IMR-90 (cell line): ENCODE data around the gene SERF2. TPM values are rescaled to one million over a fixed set of nuclear protein-coding genes. Genes with fewer than 3 reads are reported as not detected.
A peak's percentile ranks its signal among the peaks of the same experiment; 100 is the strongest.

Experiments used
- ATAC-seq: fragments of 200-7000 bp; cut with Tn5 transposase; 2 replicates; pipeline ENCODE4 v1.9.1; 2020; ENCODE audit warnings: low read depth, mild to moderate bottlenecking, moderate library complexity
- BruUV-seq: library from RNA; stranded (reverse); fragments of 400-500 nt; replicated peaks from 2 replicates; lab custom pipeline; 2021; lab: Mats Ljungman, UMichigan
- CTCF ChIA-PET: fragments of 300-600 bp; formaldehyde crosslinking; extraction: SDS; loops from one replicate; lab custom pipeline; 2021; ENCODE audit warnings: antibody characterized with exemption; lab: Yijun Ruan, JAX
- POLR2A ChIA-PET: fragments of 300-600 bp; sonication (Branson Sonifier 250); formaldehyde crosslinking; loops from one replicate; lab custom pipeline; 2022; ENCODE audit warnings: antibody characterized with exemption; ENCODE audit not compliant: unreplicated experiment; lab: Charles Lee
- DNase-seq: peaks from one replicate; pipeline ENCODE4 v3.0.0; 2013
- H2AFZ ChIP-seq: replicated peaks from 2 replicates; pipeline ENCODE3; 2013; ENCODE audit warnings: low read length, mild to moderate bottlenecking; ENCODE audit not compliant: poor library complexity
- H2AK5ac ChIP-seq: 2 replicates; pipeline ENCODE4 v1.6.1; 2013; ENCODE audit warnings: low read depth, low read length, inconsistent platforms
- H2AK9ac ChIP-seq: replicated peaks from 2 replicates; pipeline ENCODE3; 2013; ENCODE audit warnings: mild to moderate bottlenecking, low read depth, low read length, moderate library complexity; ENCODE audit not compliant: poor library complexity
- H2BK120ac ChIP-seq: 2 replicates; pipeline ENCODE4 v1.6.1; 2013; ENCODE audit warnings: low read depth, low read length, inconsistent platforms
- H2BK15ac ChIP-seq: 3 replicates; pipeline ENCODE4 v1.6.1; 2013; ENCODE audit warnings: low read depth, low read length, inconsistent platforms
- H2BK20ac ChIP-seq: 2 replicates; pipeline ENCODE4 v1.6.1; 2013; ENCODE audit warnings: low read depth, mild to moderate bottlenecking, inconsistent platforms, low read length, moderate library complexity
- H2BK5ac ChIP-seq: 2 replicates; pipeline ENCODE4 v1.6.1; 2013; ENCODE audit warnings: mild to moderate bottlenecking, low read depth, low read length, inconsistent platforms; ENCODE audit not compliant: poor library complexity, severe bottlenecking
- H3K14ac ChIP-seq: replicated peaks from 2 replicates; pipeline ENCODE4 v1.6.1; 2013; ENCODE audit warnings: low read depth, low read length, inconsistent platforms
- H3K18ac ChIP-seq: 2 replicates; pipeline ENCODE4 v1.6.1; 2013; ENCODE audit warnings: low read depth, low read length, control low read depth
- H3K23ac ChIP-seq: 2 replicates; pipeline ENCODE4 v1.6.1; 2013; ENCODE audit warnings: low read depth, low read length, inconsistent platforms
- H3K27ac ChIP-seq: 2 replicates; pipeline ENCODE4 v1.5.1; 2013; ENCODE audit warnings: mild to moderate bottlenecking, control low read depth, low read length; ENCODE audit not compliant: insufficient read depth
- H3K27me3 ChIP-seq: 2 replicates; pipeline ENCODE4 v1.6.1; 2013; ENCODE audit warnings: low read length; ENCODE audit not compliant: control insufficient read depth, insufficient read depth
- H3K36me3 ChIP-seq: 2 replicates; pipeline ENCODE4 v1.6.1; 2013; ENCODE audit warnings: low read length, mixed read lengths; ENCODE audit not compliant: control insufficient read depth, insufficient read depth
- H3K4ac ChIP-seq: 2 replicates; pipeline ENCODE4 v1.6.1; 2013; ENCODE audit warnings: low read depth, low read length, inconsistent platforms
- H3K4me1 ChIP-seq: 2 replicates; pipeline ENCODE4 v1.6.1; 2013; ENCODE audit warnings: low read length, mixed read lengths; ENCODE audit not compliant: control insufficient read depth, insufficient read depth
- H3K4me2 ChIP-seq: 2 replicates; pipeline ENCODE4 v1.6.1; 2013; ENCODE audit warnings: low read depth, mild to moderate bottlenecking, control low read depth, low read length, moderate library complexity
- H3K4me3 ChIP-seq: 2 replicates; pipeline ENCODE4 v1.5.1; 2013; ENCODE audit warnings: low read depth, mild to moderate bottlenecking, control low read depth, low read length, moderate library complexity; ENCODE audit not compliant: insufficient read depth
- H3K56ac ChIP-seq: 2 replicates; pipeline ENCODE4 v1.6.1; 2013; ENCODE audit warnings: low read length, inconsistent platforms; ENCODE audit not compliant: insufficient read depth; ENCODE audit errors: extremely low read depth
- H3K79me1 ChIP-seq, 2 experiments: 2 replicates each; pipeline ENCODE4 v1.6.1; 2013; ENCODE audit warnings: low read length in 2 of 2, inconsistent platforms in 1 of 2, low read depth in 1 of 2
- H3K9ac ChIP-seq: 2 replicates; pipeline ENCODE4 v1.6.1; 2013; ENCODE audit warnings: low read depth, low read length, control low read depth
- H3K9me1 ChIP-seq: 2 replicates; pipeline ENCODE4 v1.6.1; 2013; ENCODE audit warnings: low read length, inconsistent platforms; ENCODE audit not compliant: insufficient read depth
- H3K9me3 ChIP-seq: 2 replicates; pipeline ENCODE4 v1.6.1; 2013; ENCODE audit warnings: low read length; ENCODE audit not compliant: control insufficient read depth, insufficient read depth
- H4K20me1 ChIP-seq: 2 replicates; pipeline ENCODE4 v1.6.1; 2013; ENCODE audit warnings: low read length, inconsistent platforms; ENCODE audit not compliant: insufficient read depth
- H4K5ac ChIP-seq: 2 replicates; pipeline ENCODE4 v1.6.1; 2013; ENCODE audit warnings: mild to moderate bottlenecking, low read depth, low read length, control low read depth
- H4K8ac ChIP-seq, 2 experiments: 2 replicates each; pipeline ENCODE4 v1.6.1; 2013; ENCODE audit warnings: low read depth in 2 of 2, low read length in 2 of 2, control low read depth in 1 of 2, inconsistent platforms in 1 of 2
- H4K91ac ChIP-seq: 2 replicates; pipeline ENCODE4 v1.6.1; 2013; ENCODE audit warnings: low read depth, low read length, inconsistent platforms; ENCODE audit not compliant: insufficient read depth
- CHD1 ChIP-seq: IDR thresholded peaks from 2 replicates; pipeline ENCODE4 v1.6.1; 2012; ENCODE audit warnings: low read depth, low read length, improper control_type of control experiment
- FOS ChIP-seq: fragments of 150-350 bp; IDR thresholded peaks from 2 replicates; pipeline ENCODE4 v1.6.1; 2016; ENCODE audit warnings: low read depth, low read length
- MAFK ChIP-seq: IDR thresholded peaks from 2 replicates; pipeline ENCODE4 v1.6.1; 2012; ENCODE audit warnings: low read depth, low read length, improper control_type of control experiment
- POLR2A ChIP-seq: IDR thresholded peaks from 2 replicates; pipeline ENCODE4 v1.6.1; 2012; ENCODE audit warnings: mild to moderate bottlenecking, low read depth, low read length
- RFX5 ChIP-seq: IDR thresholded peaks from 2 replicates; pipeline ENCODE4 v1.8.0; 2012; ENCODE audit warnings: low read depth, mild to moderate bottlenecking, low read length, moderate library complexity
- WGBS, 2 experiments: methylation state at CpG; one replicate each; pipeline versions ENCODE4 v1.1.5 to v1.1.7; 2013; ENCODE audit warnings: missing lambda C conversion rate in 2 of 2; ENCODE audit not compliant: insufficient read length in 1 of 2; ENCODE audit errors: extremely low coverage in 2 of 2; 5-methylcytosine and 5-hydroxymethylcytosine counted together
- dilution Hi-C: fragments of 300-500 bp; cut with HindIII; formaldehyde crosslinking; loops from one replicate; pipeline ENCODE4 v1.14.3; 2018; ENCODE audit warnings: low sequenced_read_pairs; ENCODE audit not compliant: unreplicated experiment
- in situ Hi-C: fragments of 300-500 bp; cut with MboI; formaldehyde crosslinking; loops from 3 replicates; pipeline ENCODE4 v1.14.3; 2019; ENCODE audit warnings: low sequenced_read_pairs, inconsistent platforms, mixed read lengths
- intact Hi-C: fragments of 100-400 bp; cut with micrococcal nuclease; formaldehyde crosslinking; loops from 2 replicates; pipeline ENCODE4 v1.10.0; 2022
- polyA plus RNA-seq, 3 experiments: library from polyadenylated mRNA; depleted of rRNA; stranded (reverse); fragments of >200 nt; gene quantifications; 2 replicates each; pipeline ENCODE4 v1.2.3, GENCODE V29; 2012; ENCODE audit warnings: low replicate concordance in 1 of 3
- total RNA-seq: library from RNA; depleted of rRNA; stranded (reverse); fragments of >200 nt; gene quantifications from 2 replicates; pipeline ENCODE4 v1.2.3, GENCODE V29; 2012

SERF2 gene
- total and polyA plus RNA-seq, 2 of the 4 experiments (the other 2 are of a cell fraction) = 526 to 2,187 TPM

- Histone ChIP-seq H2BK120ac (no peak overlapping the region; the same call in 1 of the 2 replicates), H2AK5ac (no peak overlapping the region), H4K91ac (no peak overlapping the region), H3K9me3 (no peaks in the 10 kb centered on the region), H3K9me1 (peaks cover 8% of the 10 kb centered on the region; the same call in 1 of the 2 replicates), H2BK20ac (no peak overlapping the region), H2AK9ac (no peak overlapping the region), H4K5ac (no peak overlapping the region), H3K79me1 (peaks cover 35 to 60% of the 10 kb centered on the region in 2 experiments), H3K27me3 (no peaks in the 10 kb centered on the region), H4K20me1 (peaks cover 22% of the 10 kb centered on the region), H3K4ac (no peak overlapping the region), H2AFZ (no peak overlapping the region), H3K27ac (peak overlapping the region; percentile 71; the same call in 1 of the 2 replicates), H3K4me2 (peak overlapping the region; percentile 95), H3K4me1 (peaks cover 4% of the 10 kb centered on the region), H3K4me3 (no peak overlapping the region), H3K18ac (no peak overlapping the region), H3K23ac (no peak overlapping the region), H2BK5ac (peak overlapping the region; percentile 77), H3K56ac (peak overlapping the region; percentile 32; the same call in 1 of the 2 replicates), H4K8ac (peak overlapping the region in 1 of 2 experiments; percentile 44; a peak in 1 of 4 replicates), H2BK15ac (no peak overlapping the region), H3K9ac (no peak overlapping the region), H3K14ac (no peak overlapping the region), H3K36me3 (peaks cover 9% of the 10 kb centered on the region)
- no TSS peak for BruUV-seq
- peak; percentile 27; the same call in 1 of the 2 replicates for TF ChIP-seq FOS
- no peak for TF ChIP-seq MAFK
- 0 out of 2 replicates have a peak, but pooled peaks have one; percentile 17 for TF ChIP-seq POLR2A
- TF ChIP-seq RFX5 = no peak
- no peak for TF ChIP-seq CHD1
- no CpG with 5 or more reads among the region's 3 CpGs for WGBS, 2 experiments
- DNase-seq (peak; percentile 80), ATAC-seq (peak; percentile 55)
- dilution Hi-C loops (no loop called here), intact Hi-C loops (no loop called here), in situ Hi-C loops (no loop called here)
- CTCF ChIA-PET = interaction anchor here (0.7 kb wide), 1 partner anchor 592 kb away, joined by 3 read pairs; no protein-coding TSS in a partner anchor
- POLR2A ChIA-PET = interaction anchor here (0.6 to 0.7 kb wide), 3 partner anchors 12 to 469 kb away, joined by 3 to 18 read pairs (median 11); no protein-coding TSS in a partner anchor
These were observed 29.4 kb downstream of the SERF2 start for GRCh38 chr15:43821505-43821904.
